Endodermal cell (in vitro differentiated cells): ENCODE measurements around the gene PRKCB. TPM values are rescaled to one million over a fixed set of nuclear protein-coding genes. Genes with fewer than 3 reads are reported as not detected.

Source experiments
- DNase-seq: peaks from one replicate; pipeline ENCODE4 v3.0.0-alpha.2; 2017
- H3K27ac ChIP-seq: 2 replicates; pipeline ENCODE4 v1.5.1; 2013; ENCODE audit warnings: mild to moderate bottlenecking, low read depth, low read length, moderate library complexity
- H3K27me3 ChIP-seq: 2 replicates; pipeline ENCODE4 v1.6.1; 2013; ENCODE audit warnings: mild to moderate bottlenecking, low read length, moderate library complexity; ENCODE audit not compliant: insufficient read depth, control insufficient read depth, poor library complexity, severe bottlenecking
- H3K36me3 ChIP-seq: 2 replicates; pipeline ENCODE4 v1.7.0; 2013; ENCODE audit warnings: mild to moderate bottlenecking, low read length, moderate library complexity; ENCODE audit not compliant: control insufficient read depth, insufficient read depth
- H3K4me1 ChIP-seq: one replicate; pipeline ENCODE4 v1.7.0; 2013; ENCODE audit warnings: low read length; ENCODE audit not compliant: control insufficient read depth, insufficient read depth
- H3K4me3 ChIP-seq: 2 replicates; pipeline ENCODE4 v1.5.1; 2013; ENCODE audit warnings: mild to moderate bottlenecking, low read length, moderate library complexity
- H3K9ac ChIP-seq: 2 replicates; pipeline ENCODE4 v1.6.1; 2013; ENCODE audit warnings: mild to moderate bottlenecking, low read length, moderate library complexity; ENCODE audit not compliant: poor library complexity, severe bottlenecking; ENCODE audit errors: extremely low read depth
- H3K9me3 ChIP-seq: 2 replicates; pipeline ENCODE4 v1.6.1; 2013; ENCODE audit warnings: mild to moderate bottlenecking, low read length, moderate library complexity; ENCODE audit not compliant: control insufficient read depth
- H3K27ac Mint-ChIP-seq: 2 replicates; pipeline ENCODE4 v1.8.0; 2020; ENCODE audit warnings: mixed read lengths
- H3K27me3 Mint-ChIP-seq: 2 replicates; pipeline ENCODE4 v1.8.0; 2021; ENCODE audit warnings: mild to moderate bottlenecking, mixed read lengths; ENCODE audit not compliant: insufficient read depth
- H3K36me3 Mint-ChIP-seq: 2 replicates; pipeline ENCODE4 v1.8.0; 2020; ENCODE audit warnings: low read depth, mixed read lengths
- H3K4me1 Mint-ChIP-seq: 2 replicates; pipeline ENCODE4 v1.8.0; 2020; ENCODE audit warnings: mixed read lengths
- H3K4me3 Mint-ChIP-seq: 2 replicates; pipeline ENCODE4 v1.8.0; 2020; ENCODE audit warnings: mild to moderate bottlenecking, moderate library complexity, mixed read lengths
- H3K9me3 Mint-ChIP-seq: 2 replicates; pipeline ENCODE4 v1.8.0; 2020; ENCODE audit warnings: mild to moderate bottlenecking, mixed read lengths
- CTCF ChIP-seq: fragments of 200-600 bp; sonication (generic); conservative IDR thresholded peaks from 2 replicates; pipeline ENCODE4 v1.5.0; 2021; ENCODE audit warnings: antibody characterized with exemption, mild to moderate bottlenecking
- WGBS, 2 experiments: methylation state at CpG; one replicate each; pipeline versions ENCODE4 v1.1.5 to v1.1.7; 2013; ENCODE audit warnings: missing lambda C conversion rate in 2 of 2, mixed read lengths in 1 of 2; ENCODE audit not compliant: insufficient coverage in 1 of 2, insufficient read length in 1 of 2; 5-methylcytosine and 5-hydroxymethylcytosine counted together
- total RNA-seq, 2 donors: library from RNA; stranded (reverse); fragmentation: NEBNext Ultra II Directional in 1 of 2; extraction: Animal tissue kit (Norgen Biotek cat#: 25700) in 1 of 2; gene quantifications; 2 replicates in 1 of 2; 3 replicates in 1 of 2; pipeline ENCODE4 v1.2.1, GENCODE V29; 2021

PRKCB gene
- total RNA-seq, 2 donors from 2014 or later: 0.38 to 1.1 TPM

- Histone ChIP-seq H3K9me3 (no peaks in the 10 kb centered on the region), H3K27me3 (no peaks in the 10 kb centered on the region), H3K36me3 (no peaks in the 10 kb centered on the region), H3K9ac (no peak overlapping the region), H3K27ac (no peak overlapping the region), H3K4me3 (no peak overlapping the region), H3K4me1 (no peaks in the 10 kb centered on the region)
- H3K36me3 Mint-ChIP-seq: no peaks in the 10 kb centered on the region
- H3K27me3 Mint-ChIP-seq: peaks cover 9% of the 10 kb centered on the region
- H3K4me1 Mint-ChIP-seq: no peaks in the 10 kb centered on the region
- WGBS, 2 experiments: 92% methylated on average over 6 to 7 of the region's 7 CpGs
- DNase-seq: no peak
- no peak for TF ChIP-seq CTCF
- no peaks in the 10 kb centered on the region for H3K9me3 Mint-ChIP-seq
- H3K27ac Mint-ChIP-seq: no peak overlapping the region
- H3K4me3 Mint-ChIP-seq: no peak overlapping the region
Observed at GRCh38 chr16:24018485-24018884, 182.7 kb downstream of the PRKCB start.

GRCh38 chr16:24022797-24023196 is 187.0 kb downstream of the PRKCB start:
- no peaks in the 10 kb centered on the region for H3K36me3 ChIP-seq
- H3K27me3 ChIP-seq: peaks cover 21% of the 10 kb centered on the region
- no peak overlapping the region for H3K27ac ChIP-seq
- TF ChIP-seq CTCF: no peak
- WGBS, 2 experiments: 86 to 90% methylated on average over 1 to 3 of the region's 3 CpGs
- H3K4me3 ChIP-seq: no peak overlapping the region
- Mint-ChIP-seq H3K9me3 (no peaks in the 10 kb centered on the region), H3K27me3 (peaks cover 34% of the 10 kb centered on the region), H3K27ac (no peak overlapping the region), H3K4me1 (no peaks in the 10 kb centered on the region), H3K36me3 (no peaks in the 10 kb centered on the region), H3K4me3 (no peak overlapping the region)
- DNase-seq: no peak
- H3K9ac ChIP-seq: no peak overlapping the region
- no peaks in the 10 kb centered on the region for H3K9me3 ChIP-seq
- no peaks in the 10 kb centered on the region for H3K4me1 ChIP-seq

GRCh38 chr16:24023621-24024020 is 187.8 kb downstream of the PRKCB start:
- Mint-ChIP-seq H3K36me3 (no peaks in the 10 kb centered on the region), H3K27ac (no peak overlapping the region)

More at GRCh38 chr16:24023621-24024020, 187.8 kb downstream of the PRKCB start:
- Mint-ChIP-seq H3K4me1 (no peaks in the 10 kb centered on the region), H3K27me3 (peaks cover 34% of the 10 kb centered on the region), H3K4me3 (no peak overlapping the region), H3K9me3 (no peaks in the 10 kb centered on the region)
- TF ChIP-seq CTCF: no peak
- Histone ChIP-seq H3K4me3 (no peak overlapping the region), H3K9ac (no peak overlapping the region), H3K36me3 (no peaks in the 10 kb centered on the region), H3K27me3 (peaks cover 21% of the 10 kb centered on the region), H3K9me3 (no peaks in the 10 kb centered on the region), H3K27ac (no peak overlapping the region), H3K4me1 (no peaks in the 10 kb centered on the region)
- WGBS, 2 experiments: 69 to 73% methylated on average over 3 to 6 of the region's 6 CpGs
- DNase-seq: no peak
